Measurements from ENCODE around the gene STK32C. TPM values are rescaled to one million over a fixed set of nuclear protein-coding genes. Genes with fewer than 3 reads are reported as not detected.

Gene STK32C
- total RNA-seq, 2 experiments from 2014 or later: 19.1 to 21.1 TPM

Other genes starting within 250 kb of the STK32C start
- under 1 TPM; 0.08 TPM for gene JAKMIP3, start 242.0 kb downstream of the STK32C start, total RNA-seq
- gene DPYSL4, start 121.0 kb downstream of the STK32C start, total RNA-seq: 1 to 10 TPM; 1.2 to 2.2 TPM
- 1 to 10 TPM; 3.3 to 3.8 TPM for gene LRRC27, start 24.2 kb upstream of the STK32C start, total RNA-seq
- gene PWWP2B, start 89.2 kb upstream of the STK32C start, total RNA-seq: 10 to 100 TPM; 15.0 to 15.7 TPM
- 1 to 10 TPM; 9.9 TPM for gene INPP5A, start 229.8 kb upstream of the STK32C start, total RNA-seq